Astrocyte of the cerebellum (primary cell): ENCODE results near the gene BMP2K.
"Not testable (repeated sequence)": the region's sequence is repeated elsewhere in the genome, so short reads cannot be mapped to it uniquely, and the experiment has no call there.

ENCODE experiments used
- DNase-seq: peaks from one replicate; pipeline ENCODE4 v3.0.0-alpha.2; 2011; ENCODE audit warnings: low read depth
- H3K4me3 ChIP-seq: 2 replicates; pipeline ENCODE4 v1.5.1; 2011; ENCODE audit warnings: mild to moderate bottlenecking, low read depth, low read length, moderate library complexity
- CTCF ChIP-seq: IDR thresholded peaks from 2 replicates; pipeline ENCODE4 v1.5.1; 2012; ENCODE audit warnings: low read length, low read depth, moderate library complexity, mild to moderate bottlenecking; ENCODE audit errors: missing control alignments
- in situ Hi-C: cut with HindIII; loops from 2 replicates; pipeline ENCODE4 v1.10.0; 2017; ENCODE audit warnings: low sequenced_read_pairs

The BMP2K gene

GRCh38 chr4:78865451-78865850 lies 89.3 kb downstream of the BMP2K start:
- no peak for TF ChIP-seq CTCF
- in situ Hi-C loops, result loop anchor here (10.0 kb wide), 1 partner anchor 241 kb away; no protein-coding TSS in a partner anchor
- no peak for DNase-seq
- no peak overlapping the region for H3K4me3 ChIP-seq

GRCh38 chr4:78868712-78869111 lies 92.6 kb downstream of the BMP2K start:
- in situ Hi-C loops, result loop anchor here (10.0 kb wide), 1 partner anchor 244 kb away; no protein-coding TSS in a partner anchor
- H3K4me3 ChIP-seq, DNase-seq: not testable (repeated sequence)

- TF ChIP-seq CTCF, result no peak
- in situ Hi-C loops, result no loop called here
- DNase-seq, result no peak
- H3K4me3 ChIP-seq, result no peak overlapping the region
These were observed 93.9 kb downstream of the BMP2K start for GRCh38 chr4:78870056-78870455.

GRCh38 chr4:78876568-78877320 lies 100.6 kb downstream of the BMP2K start:
- DNase-seq, result no peak
- no peak for TF ChIP-seq CTCF
- H3K4me3 ChIP-seq, result no peak overlapping the region
- in situ Hi-C loops, result no loop called here

GRCh38 chr4:78878031-78878430 lies 101.9 kb downstream of the BMP2K start:
- no peak overlapping the region for H3K4me3 ChIP-seq
- no peak for DNase-seq
- TF ChIP-seq CTCF, result no peak
- in situ Hi-C loops, result no loop called here

- in situ Hi-C loops, result no loop called here
- H3K4me3 ChIP-seq, result no peak overlapping the region
- no peak for DNase-seq
- no peak for TF ChIP-seq CTCF
These were observed 104.8 kb downstream of the BMP2K start for GRCh38 chr4:78880874-78881492.

- in situ Hi-C loops, result no loop called here
- TF ChIP-seq CTCF, result no peak
- no peak for DNase-seq
- H3K4me3 ChIP-seq, result no peak overlapping the region
These were observed 109.4 kb downstream of the BMP2K start for GRCh38 chr4:78885598-78885997.
